HK-2 (cell line): Measurements from ENCODE around the gene LHX3.

Experiments
- DNase-seq: peaks from one replicate; pipeline ENCODE4 v3.0.0-alpha.2; 2018; ENCODE audit not compliant: unreplicated experiment

The LHX3 gene

GRCh38 chr9:136207616-136208015 lies 2.7 kb upstream of the LHX3 start:
- no peak for DNase-seq

- DNase-seq = no peak
Measured at GRCh38 chr9:136206602-136207275, 1.8 kb upstream of the LHX3 start.

- DNase-seq = no peak
Measured at GRCh38 chr9:136205707-136205992, 722 bp upstream of the LHX3 start.

- no peak for DNase-seq
Measured at GRCh38 chr9:136204145-136204805, 653 bp downstream of the LHX3 start.

GRCh38 chr9:136203408-136204144 lies 1.4 kb downstream of the LHX3 start:
- no peak for DNase-seq

DNA sequence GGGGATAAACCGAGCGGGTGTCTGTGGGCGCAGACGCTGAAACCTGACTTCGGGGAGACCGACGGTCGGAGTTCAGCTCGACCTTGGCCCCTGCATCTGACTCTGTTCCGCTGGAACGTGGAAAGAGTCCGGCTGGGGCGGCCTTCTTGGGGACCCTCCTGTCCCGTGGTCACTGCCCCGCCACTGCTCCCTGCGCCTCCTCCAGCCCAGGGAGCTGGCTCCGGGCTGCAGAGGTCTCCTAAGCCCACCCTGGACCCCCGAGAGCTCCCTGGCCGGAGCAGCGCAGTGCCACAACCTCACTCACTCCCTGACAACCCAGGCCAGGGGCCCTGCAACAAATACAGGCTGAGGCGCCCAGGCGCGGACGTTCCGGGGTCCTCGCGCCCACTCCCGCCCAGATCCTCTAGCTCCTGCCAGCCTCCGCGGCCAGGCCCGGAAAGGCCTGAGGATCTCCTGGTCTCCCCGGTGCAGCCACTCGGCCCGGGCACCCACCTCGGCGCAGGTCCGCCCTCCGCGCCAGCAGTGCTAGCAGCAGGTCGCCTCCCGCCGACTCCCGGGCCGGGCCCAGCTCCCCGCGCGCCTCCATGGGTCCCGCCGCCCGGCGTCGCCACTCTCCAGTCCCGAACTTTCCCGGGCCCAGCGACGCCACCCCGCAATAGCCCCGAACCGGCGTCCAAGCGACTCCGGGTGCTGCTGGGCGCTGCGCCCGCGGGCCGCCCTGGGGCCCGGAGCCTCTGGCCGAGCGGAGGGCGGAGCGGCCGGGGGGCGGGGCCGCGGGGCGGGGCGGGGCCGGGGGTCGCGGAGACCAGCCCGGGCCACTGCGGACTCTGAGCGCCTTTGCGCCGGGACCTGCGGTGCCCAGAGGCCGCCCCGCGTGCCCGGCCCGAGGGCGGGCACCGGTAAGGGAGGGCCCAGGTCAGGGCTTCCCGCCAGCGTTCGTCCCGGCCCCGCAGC lies 2.2 kb downstream of the LHX3 start:
- DNase-seq = no peak

GRCh38 chr9:136201609-136202453 lies 3.1 kb downstream of the LHX3 start:
- DNase-seq = no peak

- no peak for DNase-seq
Measured at GRCh38 chr9:136201174-136201573, 3.8 kb downstream of the LHX3 start.

- DNase-seq = no peak
Measured at GRCh38 chr9:136200424-136200823, 4.5 kb downstream of the LHX3 start.

DNA sequence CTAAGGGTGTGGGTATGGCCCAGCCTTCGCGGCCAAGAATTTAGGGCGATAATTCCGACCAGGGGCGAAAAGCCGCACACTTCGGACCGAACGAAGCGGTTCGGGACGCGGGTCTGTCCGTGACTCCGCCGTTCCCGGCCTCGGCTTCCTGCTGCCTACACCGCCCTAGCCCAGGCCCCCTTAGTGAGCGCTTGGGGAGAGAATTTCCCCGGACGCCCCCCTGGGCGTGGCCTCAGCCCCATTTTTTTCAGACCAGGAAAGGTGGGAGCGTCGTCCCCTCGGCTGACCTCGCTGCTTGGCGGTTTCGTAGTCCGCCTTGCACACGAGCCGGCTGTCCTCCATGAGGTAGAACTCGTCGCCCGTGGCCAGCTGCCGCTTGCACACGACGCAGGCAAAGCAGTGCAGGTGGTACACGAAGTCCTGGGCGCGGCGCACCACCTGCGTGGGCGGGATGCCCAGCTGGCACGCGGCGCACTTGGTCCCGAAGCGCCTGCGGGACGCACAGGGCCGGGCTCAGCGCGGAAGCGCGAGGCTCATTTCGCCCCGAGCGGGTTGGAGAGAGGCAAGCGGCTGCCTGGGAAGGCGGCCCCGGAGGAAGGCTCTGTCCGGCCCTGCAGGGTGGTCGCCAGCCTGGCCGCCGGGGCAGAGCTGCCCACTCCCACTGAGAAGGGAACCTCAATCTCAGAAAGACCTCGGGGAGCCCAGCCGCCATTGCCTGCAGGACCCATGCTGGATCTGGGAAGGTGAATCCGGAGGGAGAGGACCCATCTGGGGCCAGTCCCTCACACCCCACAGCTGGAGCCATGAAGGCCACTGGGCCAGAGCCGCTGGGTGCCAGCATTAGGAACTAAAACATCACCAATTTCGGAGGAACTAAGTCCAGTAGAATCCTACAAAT lies 5.3 kb downstream of the LHX3 start:
- no peak for DNase-seq

DNA sequence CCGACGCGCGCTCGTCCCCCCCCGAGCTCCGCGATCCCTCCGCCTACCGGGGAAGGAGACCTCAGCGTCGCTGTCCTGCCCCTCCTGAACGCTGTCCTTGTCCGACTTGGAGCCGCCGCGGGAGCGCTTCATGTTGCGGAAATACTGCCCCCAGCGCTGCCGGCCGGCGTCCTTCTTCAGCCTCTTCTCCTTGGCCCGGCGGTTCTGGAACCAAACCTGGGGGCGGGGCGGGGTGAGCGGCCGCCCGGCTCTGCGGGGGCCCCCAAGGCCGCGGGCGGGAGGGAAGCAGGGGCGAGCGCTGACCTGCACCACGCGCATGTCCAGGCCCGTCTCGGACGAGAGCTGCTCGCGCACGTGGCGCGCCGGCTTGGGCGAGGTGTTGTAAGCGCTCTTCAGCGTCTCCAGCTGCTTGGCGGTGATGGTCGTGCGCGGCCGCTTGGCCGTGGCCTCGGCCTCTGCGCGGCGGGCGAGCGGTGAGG lies 6.3 kb downstream of the LHX3 start:
- DNase-seq = no peak

GRCh38 chr9:136197930-136198604 lies 6.9 kb downstream of the LHX3 start:
- no peak for DNase-seq

DNA sequence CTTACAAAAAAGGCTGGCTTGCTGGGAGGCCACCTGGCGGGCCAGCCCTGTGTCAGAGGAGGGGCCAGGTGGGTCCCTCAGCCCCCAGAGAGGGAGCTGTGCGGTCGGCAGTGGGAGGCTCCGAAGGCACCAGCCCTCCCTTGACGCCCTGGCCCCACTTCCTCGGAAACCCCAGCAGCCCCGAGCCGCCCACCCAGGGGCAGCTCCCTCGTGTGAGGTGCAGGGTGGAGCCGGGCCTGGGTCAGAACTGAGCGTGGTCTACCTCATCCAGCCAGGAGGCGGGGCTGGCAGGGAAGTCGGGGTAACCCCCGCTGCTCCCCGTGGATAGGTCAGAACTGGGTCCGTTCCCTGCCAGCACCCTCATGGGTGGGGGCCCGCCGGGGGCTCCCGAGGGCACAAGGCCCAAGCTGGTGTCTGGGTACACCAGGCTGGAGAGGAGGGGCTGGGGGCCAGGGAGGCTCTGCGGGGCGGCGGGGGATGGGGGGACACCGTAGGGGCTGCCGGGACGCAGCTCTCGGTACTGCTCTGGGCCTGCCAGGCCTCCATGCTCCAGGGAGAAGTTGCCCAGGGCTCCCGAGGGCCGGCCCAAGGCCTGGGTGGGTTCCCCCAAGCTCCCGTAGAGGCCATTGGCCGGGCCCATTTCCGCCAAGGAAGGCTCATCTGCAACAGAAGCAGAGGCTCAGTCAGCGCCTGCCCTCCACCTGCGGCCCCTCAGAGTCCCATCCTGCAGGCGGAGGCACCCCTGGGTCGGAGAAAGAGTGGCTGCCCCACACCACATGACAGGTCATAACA lies 7.6 kb downstream of the LHX3 start:
- DNase-seq = no peak

DNA sequence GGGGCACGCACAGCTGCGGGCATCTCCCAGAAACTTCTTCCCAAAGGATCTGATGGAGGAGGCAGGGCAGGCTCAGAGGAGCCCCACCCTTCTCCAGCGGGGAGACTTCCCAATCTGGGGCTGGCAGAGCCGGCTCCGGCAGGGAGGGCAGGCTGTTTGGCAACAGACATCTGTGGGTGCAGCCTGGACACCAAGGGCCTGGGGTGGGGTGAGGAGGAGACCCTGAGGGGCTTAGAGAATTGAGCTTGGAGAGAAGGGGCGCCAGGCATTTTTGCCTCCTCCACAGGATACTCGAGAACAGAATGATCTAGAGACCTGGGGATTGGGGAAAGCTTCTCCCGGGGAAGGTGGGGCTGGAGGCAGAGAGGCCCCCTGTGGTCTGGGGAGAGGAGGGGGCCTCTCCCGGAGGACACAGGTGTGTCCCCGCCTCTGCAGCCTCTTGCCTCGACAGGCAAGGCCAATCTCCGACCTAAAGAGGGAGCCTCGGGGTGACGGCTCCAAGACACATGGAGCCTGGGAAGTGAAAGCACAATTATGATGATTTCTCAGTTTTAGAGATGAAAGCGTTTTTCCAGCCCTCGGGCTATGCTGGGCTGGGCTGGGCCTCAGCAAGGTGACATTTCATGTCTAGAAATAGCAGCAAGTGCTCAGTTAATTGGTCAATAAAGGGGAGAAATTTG lies 8.4 kb downstream of the LHX3 start:
- DNase-seq = no peak

DNA sequence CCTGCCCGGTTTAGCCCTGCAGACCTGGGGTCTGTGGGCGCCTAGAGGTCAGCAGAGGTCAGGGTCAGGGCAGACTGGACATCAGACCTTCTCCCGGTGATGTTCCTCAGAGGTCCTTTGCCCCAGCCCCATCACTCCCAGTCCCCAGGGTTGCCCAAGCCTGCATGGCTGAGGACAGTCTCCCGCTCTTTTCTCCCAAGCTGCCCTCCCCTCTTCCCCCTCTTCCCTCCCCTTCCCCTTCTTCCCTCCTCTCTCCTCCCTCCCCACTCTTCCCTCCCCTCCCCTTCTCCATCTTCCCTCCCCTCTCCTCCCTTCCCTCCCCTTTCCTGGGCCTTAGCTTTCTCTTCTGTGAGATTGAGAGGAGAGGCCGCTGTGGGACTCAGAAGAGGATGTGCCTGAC lies 10.4 kb downstream of the LHX3 start:
- no peak for DNase-seq

- no peak for DNase-seq
Measured at GRCh38 chr9:136193891-136194279, 11.0 kb downstream of the LHX3 start.

DNA sequence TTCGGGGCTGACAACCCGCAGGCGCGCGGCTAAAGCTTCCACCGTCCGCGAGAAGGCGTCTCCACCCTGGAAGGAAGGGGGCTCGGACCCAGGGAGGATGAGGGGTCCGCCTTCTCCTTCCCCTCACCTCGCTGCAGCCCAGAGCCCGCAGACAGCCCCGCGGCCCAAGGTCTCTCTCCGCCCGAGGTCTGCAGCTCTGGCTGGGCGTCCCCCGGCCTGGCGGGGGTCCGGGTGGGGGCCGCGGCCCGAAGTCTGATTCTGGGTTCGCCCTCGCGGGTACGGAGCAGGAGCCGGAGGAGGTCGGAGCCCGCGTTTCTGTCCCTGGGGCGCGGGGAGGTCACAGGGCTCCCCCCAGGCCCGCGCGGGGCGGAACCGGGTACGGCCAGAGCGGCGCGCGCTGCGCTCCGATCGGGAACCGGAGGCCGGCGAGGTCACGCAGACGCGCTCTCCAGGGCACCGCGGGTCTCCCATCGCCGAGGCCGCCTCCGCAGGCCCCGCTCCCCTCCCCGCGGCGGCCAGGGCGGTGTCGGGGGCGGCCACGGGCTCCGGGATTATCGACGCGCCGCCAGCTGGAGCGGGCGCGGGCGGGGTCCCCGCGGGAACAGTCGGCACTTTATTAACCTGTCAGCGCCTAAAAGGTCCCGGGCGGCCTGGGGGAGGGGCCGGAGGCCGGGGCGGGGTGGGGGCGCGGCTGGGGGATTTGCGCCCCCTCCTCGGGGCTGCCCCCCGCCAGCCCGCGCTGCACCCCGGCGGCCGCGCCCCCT lies 11.6 kb downstream of the LHX3 start:
- DNase-seq = no peak
